ENCODE measurements around the gene RAE1. TPM values are rescaled to one million over a fixed set of nuclear protein-coding genes. Genes with fewer than 3 reads are reported as not detected.

Gene RAE1
- total RNA-seq, 1 donor from 2014 or later = 21.1 TPM

DNA sequence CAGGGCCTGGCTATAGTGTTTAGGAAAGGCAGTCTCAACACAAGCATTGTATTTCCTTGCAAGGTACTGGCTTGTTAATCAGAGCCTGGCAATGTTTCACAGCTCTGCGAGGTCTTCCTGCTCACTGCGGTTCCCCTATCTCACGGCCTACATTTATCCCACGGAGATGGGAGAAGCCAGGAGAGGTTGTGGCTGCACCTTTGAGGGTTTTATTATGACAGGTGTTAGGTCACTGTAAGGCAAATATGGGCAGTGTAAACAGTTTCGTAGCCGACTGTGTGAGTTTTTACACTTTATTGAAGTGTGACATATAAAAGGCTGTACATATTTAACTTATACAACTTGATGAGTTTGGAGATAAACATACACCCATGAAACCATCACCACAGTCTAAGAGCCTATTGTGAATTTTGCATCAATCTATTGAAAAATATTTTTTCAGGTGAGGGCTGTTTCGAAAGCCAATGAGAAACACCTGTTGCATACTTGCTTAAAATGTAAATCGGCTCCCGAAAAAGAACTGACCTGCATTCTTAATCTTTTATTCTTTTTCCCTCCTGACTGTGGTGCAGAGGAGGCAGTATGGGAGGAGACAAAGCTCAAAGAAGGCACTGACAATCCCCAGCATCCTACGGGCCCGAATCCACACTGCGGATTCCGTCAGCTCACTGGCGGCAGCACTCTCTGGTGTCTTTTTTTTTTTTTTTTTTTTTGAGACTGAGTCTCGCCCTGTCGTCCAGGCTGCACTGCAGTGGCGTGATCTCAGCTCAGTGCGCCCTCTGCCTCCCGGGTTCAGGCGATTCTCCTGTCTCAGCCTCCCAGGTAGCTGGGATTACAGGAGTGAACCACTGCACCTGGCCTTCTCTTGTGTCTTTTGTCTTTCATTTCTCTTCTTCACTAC, 32.6 kb downstream of the RAE1 start:
- Histone ChIP-seq H3K4me1 (no peaks in the 10 kb centered on the region), H3K4me3 (no peak overlapping the region), H3K27ac (no peak overlapping the region), H3K36me3 (peaks cover 0 to under 1% of the 10 kb centered on the region in 2 donors), H3K27me3 (no peaks in the 10 kb centered on the region), H3K9me3 (no peaks in the 10 kb centered on the region)
- intact Hi-C loops (cut with DNase I) = loop anchor here (5.0 to 10.0 kb wide), 2 partner anchors 114 to 811 kb away; no protein-coding TSS in a partner anchor
- DNase-seq (ENCODE audit: extremely low spot score in 2 of 2) = no peak
- TF ChIP-seq, protein P1, sequence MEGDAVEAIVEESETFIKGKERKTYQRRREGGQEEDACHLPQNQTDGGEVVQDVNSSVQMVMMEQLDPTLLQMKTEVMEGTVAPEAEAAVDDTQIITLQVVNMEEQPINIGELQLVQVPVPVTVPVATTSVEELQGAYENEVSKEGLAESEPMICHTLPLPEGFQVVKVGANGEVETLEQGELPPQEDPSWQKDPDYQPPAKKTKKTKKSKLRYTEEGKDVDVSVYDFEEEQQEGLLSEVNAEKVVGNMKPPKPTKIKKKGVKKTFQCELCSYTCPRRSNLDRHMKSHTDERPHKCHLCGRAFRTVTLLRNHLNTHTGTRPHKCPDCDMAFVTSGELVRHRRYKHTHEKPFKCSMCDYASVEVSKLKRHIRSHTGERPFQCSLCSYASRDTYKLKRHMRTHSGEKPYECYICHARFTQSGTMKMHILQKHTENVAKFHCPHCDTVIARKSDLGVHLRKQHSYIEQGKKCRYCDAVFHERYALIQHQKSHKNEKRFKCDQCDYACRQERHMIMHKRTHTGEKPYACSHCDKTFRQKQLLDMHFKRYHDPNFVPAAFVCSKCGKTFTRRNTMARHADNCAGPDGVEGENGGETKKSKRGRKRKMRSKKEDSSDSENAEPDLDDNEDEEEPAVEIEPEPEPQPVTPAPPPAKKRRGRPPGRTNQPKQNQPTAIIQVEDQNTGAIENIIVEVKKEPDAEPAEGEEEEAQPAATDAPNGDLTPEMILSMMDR (IDR thresholded peaks at IDR 0.05) = no peak
- TF ChIP-seq POLR2A (IDR thresholded peaks at IDR 0.05) (no peak), POLR2AphosphoS5 (IDR thresholded peaks at IDR 0.05; ENCODE audit: insufficient read depth in 1 of 2, low read depth in 1 of 2) (no peak)

- H3K27ac ChIP-seq = no peak overlapping the region
- peaks cover 2% of the 10 kb centered on the region for H3K4me1 ChIP-seq
- no peaks in the 10 kb centered on the region for H3K9me3 ChIP-seq
- H3K36me3 ChIP-seq = no peaks in the 10 kb centered on the region
- TF ChIP-seq, protein P1 (IDR thresholded peaks at IDR 0.05) = no peak
- TF ChIP-seq POLR2AphosphoS5 (IDR thresholded peaks at IDR 0.05; ENCODE audit: insufficient read depth in 1 of 2, low read depth in 1 of 2) (no peak), POLR2A (IDR thresholded peaks at IDR 0.05) (no peak)
- H3K27me3 ChIP-seq = no peaks in the 10 kb centered on the region
- intact Hi-C loops (cut with DNase I) = loop anchor here (5.0 to 10.0 kb wide), 2 partner anchors 113 to 810 kb away; no protein-coding TSS in a partner anchor
- no peak for DNase-seq (ENCODE audit: extremely low spot score in 2 of 2)
- H3K4me3 ChIP-seq = no peak overlapping the region
Observed at GRCh38 chr20:57384486-57384885, 33.4 kb downstream of the RAE1 start.

DNA sequence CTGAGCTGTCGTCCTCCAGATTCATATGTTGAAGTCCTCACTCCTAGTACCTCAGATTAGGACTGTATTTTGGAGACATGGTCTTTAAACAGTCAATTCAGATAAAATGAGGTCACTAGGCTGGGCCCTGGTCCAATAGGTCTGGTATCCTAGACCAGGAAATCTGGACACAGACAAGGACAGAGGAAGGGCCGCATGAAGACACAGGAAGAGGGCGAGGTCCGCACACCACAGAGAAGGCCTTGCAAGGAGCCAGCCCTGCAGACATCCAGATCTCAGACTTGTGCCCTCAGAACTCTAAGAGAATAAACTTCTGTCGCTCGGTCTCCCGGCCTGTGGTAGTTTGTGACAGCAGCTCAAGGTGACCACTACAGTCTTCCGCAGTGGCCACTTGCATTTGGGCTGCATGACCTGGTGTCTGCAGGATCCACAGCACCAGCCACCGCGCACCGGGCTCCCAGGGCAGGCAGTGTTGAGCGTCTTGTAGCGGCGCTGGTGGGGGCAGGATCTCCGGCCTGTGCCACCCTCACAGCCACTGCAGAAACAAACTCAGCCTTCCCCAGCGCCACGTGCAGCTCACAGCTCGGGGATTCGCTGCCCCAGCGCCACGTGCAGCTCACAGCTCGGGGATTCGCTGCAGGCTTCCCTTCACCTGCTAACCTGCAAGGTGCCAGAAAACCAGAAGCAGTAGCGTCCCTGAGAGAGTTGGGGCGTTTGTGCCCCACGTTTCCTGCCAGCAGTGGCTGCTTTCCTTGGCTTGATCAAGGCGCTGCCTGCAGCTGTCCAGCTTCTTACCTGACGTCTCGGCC, 34.1 kb downstream of the RAE1 start:
- H3K27ac ChIP-seq = no peak overlapping the region
- no peaks in the 10 kb centered on the region for H3K36me3 ChIP-seq
- TF ChIP-seq, protein P1 (IDR thresholded peaks at IDR 0.05) = no peak
- no peak for TF ChIP-seq POLR2A (IDR thresholded peaks at IDR 0.05)
- TF ChIP-seq POLR2AphosphoS5 (IDR thresholded peaks at IDR 0.05; ENCODE audit: insufficient read depth in 1 of 2, low read depth in 1 of 2) = no peak
- intact Hi-C loops (cut with DNase I) = loop anchor here (5.0 to 10.0 kb wide), 3 partner anchors 97 to 810 kb away; no protein-coding TSS in a partner anchor
- no peak overlapping the region for H3K4me3 ChIP-seq
- DNase-seq (ENCODE audit: extremely low spot score in 2 of 2) = no peak
- H3K9me3 ChIP-seq = no peaks in the 10 kb centered on the region
- no peaks in the 10 kb centered on the region for H3K27me3 ChIP-seq
- peaks cover 9% of the 10 kb centered on the region for H3K4me1 ChIP-seq

DNA sequence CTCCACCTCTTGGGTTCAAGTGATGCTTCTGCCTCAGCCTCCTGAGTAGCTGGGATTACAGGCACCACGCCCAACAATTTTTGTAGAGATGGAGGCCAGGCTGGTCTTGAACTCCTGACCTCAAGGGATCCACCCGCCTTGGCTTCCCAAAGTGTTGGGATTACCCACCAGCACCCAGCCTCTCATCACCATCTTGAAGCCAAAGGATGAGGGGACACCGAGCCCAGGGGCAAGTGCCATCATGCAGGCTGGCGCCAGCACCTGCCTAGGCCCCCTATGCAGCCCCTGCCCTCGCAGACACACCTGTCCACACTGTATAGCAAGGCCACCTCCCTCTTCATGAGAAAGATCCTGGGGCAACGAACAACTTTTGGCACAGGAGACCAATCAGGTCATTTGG, 34.9 kb downstream of the RAE1 start:
- no peak overlapping the region for H3K4me3 ChIP-seq
- no peak for DNase-seq (ENCODE audit: extremely low spot score in 2 of 2)
- intact Hi-C loops (cut with DNase I) = loop anchor here (5.0 to 10.0 kb wide), 2 partner anchors 96 to 809 kb away; no protein-coding TSS in a partner anchor
- no peak overlapping the region for H3K27ac ChIP-seq
- H3K4me1 ChIP-seq = peaks cover 17% of the 10 kb centered on the region
- TF ChIP-seq, protein P1 (IDR thresholded peaks at IDR 0.05) = no peak
- no peaks in the 10 kb centered on the region for H3K9me3 ChIP-seq
- H3K36me3 ChIP-seq = no peaks in the 10 kb centered on the region
- H3K27me3 ChIP-seq = no peaks in the 10 kb centered on the region

Data from vagina (tissue), 2 donors.